CD14-positive monocyte (primary cell): ENCODE results near the gene KIAA0040. TPM values are rescaled to one million over a fixed set of nuclear protein-coding genes. Genes with fewer than 3 reads are reported as not detected.

Source experiments
- DNase-seq, 3 donors: peaks; one replicate each; pipeline ENCODE4 v3.0.0-alpha.2; 2011 to 2022
- H2AFZ ChIP-seq: 2 replicates; pipeline ENCODE4 v1.6.0; 2012; ENCODE audit warnings: mild to moderate bottlenecking, low read depth, low read length, inconsistent platforms; ENCODE audit not compliant: insufficient read depth, poor library complexity, severe bottlenecking
- H3K27ac ChIP-seq, 2 donors: 1 replicate in 1 of 2; 2 replicates in 1 of 2; pipeline ENCODE4 v1.5.1; 2012 to 2013; ENCODE audit warnings: low read length in 2 of 2, control low read depth in 1 of 2, inconsistent platforms in 1 of 2, low read depth in 1 of 2, mild to moderate bottlenecking in 1 of 2
- H3K27me3 ChIP-seq, 2 donors: one replicate each; pipeline versions ENCODE4 v1.6.0 to v1.6.1; 2011 to 2013; ENCODE audit warnings: low read length in 2 of 2; ENCODE audit not compliant: control insufficient read depth in 2 of 2, insufficient read depth in 2 of 2
- H3K36me3 ChIP-seq, 2 donors: replicated peaks in 1 of 2; 1 replicate in 1 of 2; 2 replicates in 1 of 2; pipeline versions ENCODE4 v1.5.1 to v1.6.1; 2012 to 2013; ENCODE audit warnings: low read length in 2 of 2, control low read depth in 1 of 2, inconsistent platforms in 1 of 2, mild to moderate bottlenecking in 1 of 2; ENCODE audit not compliant: insufficient read depth in 2 of 2, control insufficient read depth in 1 of 2
- H3K4me1 ChIP-seq, 2 donors: 1 replicate in 1 of 2; 2 replicates in 1 of 2; pipeline versions ENCODE4 v1.5.1 to v1.6.1; 2012 to 2013; ENCODE audit warnings: low read length in 2 of 2, control low read depth in 1 of 2, inconsistent platforms in 1 of 2, mild to moderate bottlenecking in 1 of 2, moderate library complexity in 1 of 2; ENCODE audit not compliant: insufficient read depth in 2 of 2, control insufficient read depth in 1 of 2
- H3K4me2 ChIP-seq: replicated peaks from 2 replicates; pipeline ENCODE3; 2012; ENCODE audit warnings: low read length, moderate library complexity, mild to moderate bottlenecking; ENCODE audit not compliant: poor library complexity, severe bottlenecking; ENCODE audit errors: extremely low read depth
- H3K4me3 ChIP-seq, 3 experiments: fragments of 200-600 bp in 1 of 3; sonication (generic) in 1 of 3; replicated peaks in 1 of 3; 1 replicate in 2 of 3; 2 replicates in 1 of 3; pipeline ENCODE4 v1.5.1; 2011 to 2013; ENCODE audit warnings: low read length in 3 of 3, mild to moderate bottlenecking in 3 of 3, control low read depth in 2 of 3, low read depth in 2 of 3, inconsistent platforms in 1 of 3, moderate library complexity in 1 of 3
- H3K79me2 ChIP-seq: 2 replicates; pipeline ENCODE4 v1.6.0; 2012; ENCODE audit warnings: mild to moderate bottlenecking, control low read depth, inconsistent platforms, low read length, moderate library complexity; ENCODE audit not compliant: insufficient read depth
- H3K9ac ChIP-seq: 2 replicates; pipeline ENCODE4 v1.6.0; 2017; ENCODE audit warnings: low read length, mild to moderate bottlenecking; ENCODE audit not compliant: insufficient read depth, poor library complexity, severe bottlenecking
- H3K9me3 ChIP-seq, 2 donors: replicated peaks in 1 of 2; 1 replicate in 1 of 2; 2 replicates in 1 of 2; pipeline versions ENCODE4 v1.5.1 to v1.6.1; 2012 to 2013; ENCODE audit warnings: low read length in 2 of 2, control low read depth in 1 of 2; ENCODE audit not compliant: control insufficient read depth in 1 of 2, insufficient read depth in 1 of 2
- H4K20me1 ChIP-seq: 2 replicates; pipeline ENCODE4 v1.6.0; 2012; ENCODE audit warnings: mild to moderate bottlenecking, low read length, control low read depth, moderate library complexity; ENCODE audit not compliant: insufficient read depth
- H3K27ac Mint-ChIP-seq, 7 donors: one replicate each; pipeline ENCODE4 v1.8.0; 2020; ENCODE audit warnings: mild to moderate bottlenecking in 7 of 7, mixed read lengths in 7 of 7, moderate library complexity in 6 of 7, inconsistent platforms in 2 of 7
- H3K27me3 Mint-ChIP-seq, 3 donors: one replicate each; pipeline ENCODE4 v1.8.0; 2021 to 2022; ENCODE audit warnings: low read depth in 3 of 3, mild to moderate bottlenecking in 3 of 3, mixed read lengths in 3 of 3, moderate library complexity in 3 of 3, inconsistent platforms in 1 of 3
- H3K36me3 Mint-ChIP-seq, 2 donors: one replicate each; pipeline ENCODE4 v1.8.0; 2020; ENCODE audit warnings: mixed read lengths in 2 of 2, inconsistent platforms in 1 of 2, mild to moderate bottlenecking in 1 of 2
- H3K4me1 Mint-ChIP-seq: one replicate; pipeline ENCODE4 v1.8.0; 2020; ENCODE audit warnings: mild to moderate bottlenecking, mixed read lengths
- H3K4me3 Mint-ChIP-seq, 2 donors: one replicate each; pipeline ENCODE4 v1.8.0; 2020; ENCODE audit warnings: mild to moderate bottlenecking in 2 of 2, mixed read lengths in 2 of 2, moderate library complexity in 1 of 2
- H3K9me3 Mint-ChIP-seq, 7 donors: one replicate each; pipeline ENCODE4 v1.8.0; 2020 to 2022; ENCODE audit warnings: mixed read lengths in 7 of 7, mild to moderate bottlenecking in 6 of 7, moderate library complexity in 6 of 7, inconsistent platforms in 2 of 7
- CTCF ChIP-seq: fragments of 200-600 bp; IDR thresholded peaks from one replicate; pipeline ENCODE4 v1.8.0; 2022; ENCODE audit warnings: antibody characterized with exemption, mild to moderate bottlenecking
- WGBS: methylation state at CpG from one replicate; pipeline ENCODE4 v1.1.5; 2013; ENCODE audit warnings: missing lambda C conversion rate; ENCODE audit not compliant: insufficient coverage; 5-methylcytosine and 5-hydroxymethylcytosine counted together
- intact Hi-C, 2 donors: fragments of 100-400 bp; cut with micrococcal nuclease; formaldehyde crosslinking; loops; one replicate each; pipeline versions ENCODE4 v1.15.0 to v1.15.1; 2023
- polyA plus RNA-seq, 3 donors: library from polyadenylated mRNA; depleted of rRNA in 1 of 3; unstranded in 2 of 3; stranded (reverse) in 1 of 3; fragments of 300-500 nt in 2 of 3; fragments of >200 nt in 1 of 3; fragmentation: Illumina TruSeq in 2 of 3; gene quantifications; 1 replicate in 2 of 3; 2 replicates in 1 of 3; pipeline ENCODE4 v1.2.3, GENCODE V29; 2012 to 2021

Gene KIAA0040
- polyA plus RNA-seq, 3 donors: 24.0 to 35.4 (median 25.9) TPM

- no peak for DNase-seq
- TF ChIP-seq CTCF: no peak
- no peaks in the 10 kb centered on the region for H3K36me3 ChIP-seq
- no CpG with 5 or more reads among the region's 1 CpG for WGBS
- no peaks in the 10 kb centered on the region for H3K9me3 Mint-ChIP-seq
- H2AFZ ChIP-seq: no peak overlapping the region
- no peak overlapping the region for H3K9ac ChIP-seq
- no peak overlapping the region for H3K4me2 ChIP-seq
- H3K79me2 ChIP-seq: no peaks in the 10 kb centered on the region
- no peaks in the 10 kb centered on the region for H4K20me1 ChIP-seq
- intact Hi-C loops: no loop called here
- no peak overlapping the region for H3K27ac Mint-ChIP-seq
- no peaks in the 10 kb centered on the region for H3K36me3 Mint-ChIP-seq
- H3K4me1 ChIP-seq: no peaks in the 10 kb centered on the region
- no peak overlapping the region for H3K4me3 ChIP-seq
- no peaks in the 10 kb centered on the region for H3K27me3 ChIP-seq
- no peaks in the 10 kb centered on the region for H3K9me3 ChIP-seq
- peaks cover 1 to 4% (median 2%) of the 10 kb centered on the region in 3 donors for H3K27me3 Mint-ChIP-seq
- H3K27ac ChIP-seq: no peak overlapping the region
- H3K4me3 Mint-ChIP-seq: no peak overlapping the region
- H3K4me1 Mint-ChIP-seq: no peaks in the 10 kb centered on the region
These were observed 55.2 kb downstream of the KIAA0040 start for GRCh38 chr1:175137369-175137768.

GRCh38 chr1:175136246-175136645, 56.3 kb downstream of the KIAA0040 start:
- no peaks in the 10 kb centered on the region for H3K4me1 Mint-ChIP-seq
- no CpG with 5 or more reads among the region's 3 CpGs for WGBS

More at GRCh38 chr1:175136246-175136645, 56.3 kb downstream of the KIAA0040 start:
- no peaks in the 10 kb centered on the region for H3K27me3 ChIP-seq
- H3K27ac ChIP-seq: no peak overlapping the region
- H3K4me2 ChIP-seq: no peak overlapping the region
- no peaks in the 10 kb centered on the region for H3K79me2 ChIP-seq
- intact Hi-C loops: no loop called here
- H3K4me3 Mint-ChIP-seq: no peak overlapping the region
- no peak for DNase-seq
- no peaks in the 10 kb centered on the region for H3K4me1 ChIP-seq
- no peaks in the 10 kb centered on the region for H4K20me1 ChIP-seq
- no peak overlapping the region for H3K27ac Mint-ChIP-seq
- H3K9me3 Mint-ChIP-seq: no peaks in the 10 kb centered on the region
- no peaks in the 10 kb centered on the region for H3K9me3 ChIP-seq
- H2AFZ ChIP-seq: no peak overlapping the region
- no peak overlapping the region for H3K9ac ChIP-seq
- no peaks in the 10 kb centered on the region for H3K36me3 Mint-ChIP-seq
- peaks cover 1 to 4% (median 2%) of the 10 kb centered on the region in 3 donors for H3K27me3 Mint-ChIP-seq
- H3K36me3 ChIP-seq: no peaks in the 10 kb centered on the region
- no peak for TF ChIP-seq CTCF
- no peak overlapping the region for H3K4me3 ChIP-seq
